ENCODE measurements around the gene CKMT1B. TPM values are rescaled to one million over a fixed set of nuclear protein-coding genes. Genes with fewer than 3 reads are reported as not detected.
"Not testable (repeated sequence)": the region's sequence is repeated elsewhere in the genome, so short reads cannot be mapped to it uniquely, and the experiment has no call there.

The CKMT1B gene
- not detected in 2 replicates for total RNA-seq (2014; rRNA removed; shearing (Covaris generic))

DNA sequence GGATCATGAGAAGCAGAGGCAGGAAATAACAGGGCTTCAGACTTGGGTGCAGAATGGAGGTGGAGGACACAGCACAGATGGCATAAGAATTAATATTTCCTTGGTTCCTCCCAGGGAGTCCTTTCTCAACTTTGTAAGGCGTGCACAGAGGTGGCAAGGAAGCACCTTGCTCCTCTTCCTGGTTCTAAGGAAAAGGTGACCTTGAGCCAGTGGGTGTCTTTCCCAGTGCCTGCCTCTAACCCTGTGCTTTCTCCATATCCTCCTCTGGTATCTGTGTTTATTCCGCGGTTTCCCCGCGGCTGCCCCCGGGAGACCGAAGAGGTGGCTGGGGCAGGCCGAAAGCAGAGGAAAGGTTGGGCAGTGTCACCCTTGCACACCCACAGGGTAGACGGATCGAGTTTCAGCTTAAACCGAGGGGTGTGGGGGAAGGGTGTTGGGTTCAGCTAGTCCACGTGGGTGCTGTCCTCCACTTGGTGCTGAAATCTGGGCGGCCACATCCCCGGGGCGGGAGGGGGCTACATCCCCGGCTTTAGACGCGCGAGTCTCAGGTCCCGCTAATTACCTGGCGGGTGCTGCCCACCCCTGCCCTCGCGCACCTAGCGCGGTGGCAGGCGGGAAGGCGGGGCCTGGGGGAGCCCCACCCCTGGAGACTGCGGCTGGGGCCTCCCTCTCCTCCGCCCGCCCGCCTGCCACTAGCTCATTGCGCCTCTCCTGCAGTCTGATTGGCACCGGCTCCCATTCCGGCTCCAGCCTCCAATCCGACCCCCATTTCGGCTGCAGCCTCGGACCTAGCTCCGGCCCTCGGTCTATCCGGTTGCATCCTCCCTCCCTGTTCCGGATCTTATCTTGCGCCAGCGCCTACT, at the start of gene CKMT1B:
Gene CKMT1B, plus strand, starts transcription at position 700 of the 863 bp plus-strand sequence. CDS start 192 bp downstream, outside the sequence.
- H3K4me3 ChIP-seq; H3K27ac ChIP-seq; H3K9me3 ChIP-seq (replicated peaks): not testable (repeated sequence)

GRCh38 chr15:43544266-43544665, 49.6 kb upstream of the CKMT1B start:
- peaks cover 5% of the 10 kb centered on the region for H3K36me3 ChIP-seq
- H3K27ac ChIP-seq: no peak overlapping the region
- H3K4me1 ChIP-seq (replicated peaks): no peaks in the 10 kb centered on the region
- 0 out of 2 replicates have a peak, but pooled peaks cover 4% of the 10 kb centered on the region for H3K9me3 ChIP-seq (replicated peaks)
- H3K4me3 ChIP-seq: no peak overlapping the region
- DNase-seq (ENCODE audit: low read depth in 1 of 2, low spot score in 2 of 2): no peak
- H3K27me3 ChIP-seq (replicated peaks): no peaks in the 10 kb centered on the region

More for the DNA sequence above, at the start of gene CKMT1B:
- not testable (repeated sequence) for H3K36me3 ChIP-seq; DNase-seq (ENCODE audit: low read depth in 1 of 2, low spot score in 2 of 2); H3K4me1 ChIP-seq (replicated peaks); H3K27me3 ChIP-seq (replicated peaks)

DNA sequence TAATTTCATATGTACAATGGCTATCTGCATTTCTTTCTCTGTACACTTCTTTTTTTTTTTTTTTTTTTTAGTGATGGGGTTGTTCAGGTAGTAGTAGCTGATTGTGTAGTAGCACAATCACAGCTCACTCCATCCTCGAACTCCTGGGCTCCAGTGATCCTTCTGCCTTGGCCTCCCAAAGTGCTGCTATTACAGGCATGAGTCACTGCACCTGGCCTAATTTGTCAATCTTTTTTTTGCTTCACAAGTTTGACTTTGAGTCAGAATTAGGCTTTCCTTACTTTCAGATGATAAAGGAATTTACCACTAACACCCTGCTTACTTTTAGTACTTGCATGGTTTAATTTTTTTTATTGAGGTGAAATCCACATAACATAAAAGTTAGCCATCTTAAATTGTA, 48.4 kb upstream of the CKMT1B start:
- Histone ChIP-seq H3K27ac (no peak overlapping the region), H3K4me3 (no peak overlapping the region), H3K27me3 (replicated peaks) (no peaks in the 10 kb centered on the region), H3K36me3 (peaks cover 5% of the 10 kb centered on the region), H3K9me3 (replicated peaks) (0 out of 2 replicates have a peak, but pooled peaks cover 4% of the 10 kb centered on the region), H3K4me1 (replicated peaks) (peaks cover under 1% of the 10 kb centered on the region)
- no peak for DNase-seq (ENCODE audit: low read depth in 1 of 2, low spot score in 2 of 2)

DNA sequence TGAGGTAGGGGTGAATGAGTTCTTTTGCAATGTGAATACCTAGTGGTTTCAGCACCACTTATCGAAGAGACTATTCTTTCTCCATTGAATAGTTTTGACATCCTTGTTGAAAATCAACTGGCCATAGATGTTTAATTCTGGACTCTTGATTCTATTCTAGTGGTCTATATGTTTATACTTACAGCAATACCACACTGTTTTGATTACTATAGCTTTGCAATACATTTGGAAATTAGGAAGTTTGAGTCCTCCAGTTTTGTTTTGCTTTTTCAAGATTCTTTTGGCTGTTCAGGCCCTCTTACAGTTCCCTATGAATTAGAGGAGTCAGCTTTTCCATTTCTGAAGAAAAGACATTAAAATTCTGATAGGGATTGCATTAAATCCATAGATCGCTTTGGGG, 46.3 kb upstream of the CKMT1B start:
- Histone ChIP-seq H3K27ac (no peak overlapping the region), H3K36me3 (peaks cover 5% of the 10 kb centered on the region)

DNA sequence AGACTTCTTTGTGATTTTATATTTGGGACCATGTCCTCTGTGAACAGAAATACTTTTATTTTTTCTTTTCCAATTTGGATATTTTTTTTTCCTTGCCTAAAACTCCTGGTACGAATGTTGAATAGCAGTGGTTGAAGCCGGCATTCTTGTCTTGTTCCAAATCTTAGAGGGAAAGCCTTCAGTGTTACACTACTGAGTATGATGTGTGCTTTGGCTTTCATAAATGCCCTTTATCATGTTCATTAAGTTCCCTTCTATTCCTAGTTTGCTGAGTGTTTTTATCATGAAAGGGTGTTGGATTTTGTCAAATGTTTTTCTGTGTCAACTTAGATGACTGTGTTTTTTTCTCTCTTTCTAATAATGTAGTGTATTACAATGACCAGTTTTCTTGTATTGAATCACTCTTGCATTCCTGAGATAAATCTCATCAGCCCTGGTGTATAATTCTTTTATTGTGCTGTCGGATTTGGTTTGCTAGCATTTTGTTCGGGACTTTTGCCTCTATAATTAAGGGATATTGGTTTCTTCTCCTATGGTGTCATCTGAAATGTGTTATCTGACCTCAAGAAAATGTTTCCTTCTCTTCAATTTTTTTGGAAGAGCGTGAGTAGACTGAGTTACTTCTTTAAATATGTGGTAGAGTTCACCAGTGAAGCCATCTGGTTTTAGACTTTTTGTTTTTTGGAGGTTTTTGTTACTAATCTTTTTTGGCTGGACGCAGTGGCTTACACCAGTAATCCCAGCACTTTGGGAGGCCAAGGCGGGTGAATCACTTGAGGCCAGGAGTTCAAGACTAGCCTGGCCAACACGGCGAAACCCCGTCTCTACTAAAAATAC, 43.1 kb upstream of the CKMT1B start:
- Histone ChIP-seq H3K4me1 (replicated peaks) (peaks cover 10% of the 10 kb centered on the region), H3K27ac (peak overlapping the region; percentile 63), H3K9me3 (replicated peaks) (0 out of 2 replicates have a peak, but pooled peaks cover 4% of the 10 kb centered on the region), H3K36me3 (peaks cover 9% of the 10 kb centered on the region), H3K27me3 (replicated peaks) (no peaks in the 10 kb centered on the region), H3K4me3 (no peak overlapping the region)
- DNase-seq (ENCODE audit: low read depth in 1 of 2, low spot score in 2 of 2): peak in 1 of 2 experiments; percentile 63

More for the DNA sequence above, 46.3 kb upstream of the CKMT1B start:
- Histone ChIP-seq H3K9me3 (replicated peaks) (0 out of 2 replicates have a peak, but pooled peaks cover 4% of the 10 kb centered on the region), H3K4me3 (no peak overlapping the region), H3K27me3 (replicated peaks) (no peaks in the 10 kb centered on the region), H3K4me1 (replicated peaks) (peaks cover 10% of the 10 kb centered on the region)
- DNase-seq (ENCODE audit: low read depth in 1 of 2, low spot score in 2 of 2): no peak

GRCh38 chr15:43552256-43552655, 41.6 kb upstream of the CKMT1B start:
- H3K27ac ChIP-seq: no peak overlapping the region
- H3K36me3 ChIP-seq: peaks cover 9% of the 10 kb centered on the region
- peaks cover 10% of the 10 kb centered on the region for H3K4me1 ChIP-seq (replicated peaks)
- no peak for DNase-seq (ENCODE audit: low read depth in 1 of 2, low spot score in 2 of 2)
- H3K27me3 ChIP-seq (replicated peaks): no peaks in the 10 kb centered on the region
- no peak overlapping the region for H3K4me3 ChIP-seq
- 0 out of 2 replicates have a peak, but pooled peaks cover 4% of the 10 kb centered on the region for H3K9me3 ChIP-seq (replicated peaks)

GRCh38 chr15:43552986-43553385, 40.8 kb upstream of the CKMT1B start:
- Histone ChIP-seq H3K27me3 (replicated peaks) (no peaks in the 10 kb centered on the region), H3K36me3 (peaks cover 3% of the 10 kb centered on the region), H3K27ac (no peak overlapping the region), H3K4me1 (replicated peaks) (peaks cover 10% of the 10 kb centered on the region), H3K4me3 (no peak overlapping the region), H3K9me3 (replicated peaks) (no peaks in the 10 kb centered on the region)
- no peak for DNase-seq (ENCODE audit: low read depth in 1 of 2, low spot score in 2 of 2)

DNA sequence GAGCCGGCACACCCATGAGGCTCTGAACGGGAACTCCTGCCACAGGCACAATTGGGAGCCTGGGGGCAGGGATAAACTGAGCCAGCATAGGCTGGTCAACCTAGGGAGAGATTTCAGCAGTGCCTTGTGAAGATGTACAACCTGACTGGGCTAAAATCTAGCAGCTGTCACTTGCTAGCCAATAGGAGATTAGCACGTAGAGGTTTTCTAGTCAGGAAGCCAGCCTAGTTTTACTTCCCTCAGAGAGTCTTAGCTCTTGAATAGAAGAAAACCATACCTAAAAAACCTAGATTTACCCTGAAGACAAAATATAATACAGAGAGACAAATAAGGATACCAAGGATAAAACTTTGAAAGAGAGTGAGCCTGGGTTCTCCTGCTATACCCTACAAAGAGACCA, 31.1 kb upstream of the CKMT1B start:
- not testable (repeated sequence) for DNase-seq (ENCODE audit: low read depth in 1 of 2, low spot score in 2 of 2); H3K9me3 ChIP-seq (replicated peaks); H3K27ac ChIP-seq; H3K4me1 ChIP-seq (replicated peaks); H3K27me3 ChIP-seq (replicated peaks); H3K4me3 ChIP-seq; H3K36me3 ChIP-seq

DNA sequence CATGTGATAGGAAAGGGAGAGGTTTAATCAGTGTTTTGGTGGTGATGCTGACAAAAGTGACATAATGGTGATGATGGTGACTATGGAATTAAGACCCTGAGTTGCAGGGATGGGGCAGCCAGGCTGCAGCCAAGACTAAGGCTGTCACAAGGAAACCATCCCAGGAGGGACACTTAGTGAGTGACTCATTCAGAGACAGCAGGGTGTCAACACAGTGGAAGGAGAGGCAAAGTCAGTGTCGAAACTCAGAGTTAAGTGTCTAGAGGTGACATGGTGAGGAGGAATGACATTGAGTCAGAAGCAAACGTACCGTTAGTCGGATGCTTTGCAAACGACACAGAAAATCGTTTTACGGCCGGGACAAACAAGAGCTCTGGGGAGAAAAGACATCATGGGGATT, 30.0 kb upstream of the CKMT1B start:
- H3K9me3 ChIP-seq (replicated peaks); H3K4me3 ChIP-seq; H3K27me3 ChIP-seq (replicated peaks); H3K4me1 ChIP-seq (replicated peaks); H3K36me3 ChIP-seq; DNase-seq (ENCODE audit: low read depth in 1 of 2, low spot score in 2 of 2); H3K27ac ChIP-seq: not testable (repeated sequence)

GRCh38 chr15:43566615-43567014, 27.2 kb upstream of the CKMT1B start:
- H3K4me1 ChIP-seq (replicated peaks); H3K36me3 ChIP-seq; H3K27ac ChIP-seq; DNase-seq (ENCODE audit: low read depth in 1 of 2, low spot score in 2 of 2); H3K9me3 ChIP-seq (replicated peaks); H3K4me3 ChIP-seq; H3K27me3 ChIP-seq (replicated peaks): not testable (repeated sequence)

DNA sequence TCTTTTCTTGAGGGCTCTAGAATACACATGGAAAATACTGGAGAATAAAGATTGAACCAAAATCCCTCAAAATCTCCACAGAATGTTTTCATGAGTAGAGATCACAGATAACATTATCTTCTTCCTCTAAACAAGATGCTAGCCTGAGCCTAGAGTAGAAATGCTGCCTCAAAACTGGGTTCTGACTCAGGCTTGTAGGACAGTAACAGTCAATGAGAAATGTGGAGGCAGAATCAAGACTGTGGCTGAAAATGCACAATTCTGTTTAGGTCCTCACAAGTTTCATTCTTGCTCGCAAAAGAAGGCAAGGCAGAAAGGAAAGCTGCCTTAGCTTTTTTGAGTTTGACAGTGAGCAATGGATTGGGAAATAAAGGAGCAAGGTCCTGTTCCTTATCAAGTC, 19.2 kb upstream of the CKMT1B start:
- H3K4me3 ChIP-seq; H3K27me3 ChIP-seq (replicated peaks); DNase-seq (ENCODE audit: low read depth in 1 of 2, low spot score in 2 of 2); H3K36me3 ChIP-seq; H3K9me3 ChIP-seq (replicated peaks); H3K4me1 ChIP-seq (replicated peaks); H3K27ac ChIP-seq: not testable (repeated sequence)

DNA sequence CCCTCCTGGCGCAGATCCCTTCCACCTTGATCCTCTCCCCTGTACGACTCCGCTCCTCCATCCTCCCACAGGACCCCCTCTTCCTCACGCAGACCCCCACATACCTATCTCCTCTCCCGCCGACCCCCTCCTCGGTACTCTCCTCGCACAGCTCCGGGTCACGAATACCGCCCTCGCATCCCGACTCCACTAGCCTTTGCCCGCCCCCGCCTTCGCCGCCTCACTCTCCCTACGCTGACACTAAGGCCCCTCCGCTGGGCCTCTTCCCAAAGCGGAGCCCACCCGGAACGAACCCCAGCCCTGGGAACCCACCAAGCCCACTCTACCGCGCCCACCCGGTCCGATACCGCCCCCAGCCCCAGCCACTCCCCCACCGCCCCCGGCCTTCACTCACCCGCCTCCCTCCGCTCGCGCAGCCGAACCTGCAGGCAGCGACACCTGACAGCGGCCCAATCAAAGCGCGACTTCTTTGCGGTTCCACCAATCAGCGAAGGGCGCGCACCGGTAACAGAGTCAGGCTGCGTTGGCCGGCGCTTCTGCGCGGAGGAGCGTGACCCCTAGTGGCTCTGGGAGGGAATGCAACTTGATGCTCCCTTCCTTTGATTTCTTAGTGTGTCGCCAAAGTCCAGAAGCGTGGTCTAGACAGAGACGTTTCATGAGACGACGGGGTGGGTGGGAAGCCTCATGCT, 3.9 kb upstream of the CKMT1B start, which contains the start of gene PPIP5K1:
Gene PPIP5K1, minus strand, starts transcription at position 431 of the 689 bp plus-strand sequence. CDS start 5,704 bp downstream, outside the sequence.
- H3K36me3 ChIP-seq; H3K27ac ChIP-seq; H3K27me3 ChIP-seq (replicated peaks); H3K9me3 ChIP-seq (replicated peaks); H3K4me3 ChIP-seq; DNase-seq (ENCODE audit: low read depth in 1 of 2, low spot score in 2 of 2); H3K4me1 ChIP-seq (replicated peaks): not testable (repeated sequence)

GRCh38 chr15:43592841-43593240, 986 bp upstream of the CKMT1B start:
- not testable (repeated sequence) for H3K4me3 ChIP-seq; H3K36me3 ChIP-seq; H3K9me3 ChIP-seq (replicated peaks); H3K27ac ChIP-seq; H3K27me3 ChIP-seq (replicated peaks); H3K4me1 ChIP-seq (replicated peaks); DNase-seq (ENCODE audit: low read depth in 1 of 2, low spot score in 2 of 2)

Data from SJSA1 (cell line).